ENCODE data around the gene SPATS1. TPM values are rescaled to one million over a fixed set of nuclear protein-coding genes. Genes with fewer than 3 reads are reported as not detected.
A peak's percentile ranks its signal among the peaks of the same experiment; 100 is the strongest.

The SPATS1 gene
- total and polyA plus RNA-seq, 2 of the 13 experiments (the other 11 are each of a cell fraction or from before 2014, with no cell fraction given): not detected

GRCh38 chr6:44312901-44313788, 29.3 kb upstream of the SPATS1 start, which contains the start of gene AARS2 (continued):
- TF ChIP-seq ZNF318 (CRISPR knock-in tag; IDR thresholded peaks at IDR 0.05): no peak
- TF ChIP-seq ZFP90 (CRISPR knock-in tag; IDR thresholded peaks at IDR 0.05; ENCODE audit: borderline replicate concordance): peak; percentile 99
- peak; percentile 96 for TF ChIP-seq CBX5 (CRISPR knock-in tag; IDR thresholded peaks at IDR 0.05; ENCODE audit: borderline replicate concordance)
- 0 out of 2 replicates have a peak, but pooled peaks have one; percentile 16 for TF ChIP-seq NFE2 (CRISPR knock-in tag; IDR thresholded peaks at IDR 0.05)
- no peak for TF ChIP-seq ARNT (IDR thresholded peaks at IDR 0.05)
- TF ChIP-seq ZBTB2 (CRISPR knock-in tag; IDR thresholded peaks at IDR 0.05; ENCODE audit: low read depth): peak; percentile 86
- TF ChIP-seq ADNP (CRISPR knock-in tag; IDR thresholded peaks at IDR 0.05): peak; percentile 95
- no peak; the same call in 1 of the 2 replicates for TF ChIP-seq ZNF296 (CRISPR knock-in tag; conservative IDR thresholded peaks at IDR 0.05)
- TF ChIP-seq EZH2 (conservative IDR thresholded peaks at IDR 0.05; ENCODE audit: low read depth, low read length): no peak
- peak; percentile 96 for TF ChIP-seq MAF1 (CRISPR knock-in tag; IDR thresholded peaks at IDR 0.05; ENCODE audit: borderline replicate concordance)
- peak; percentile 99 for TF ChIP-seq TOE1 (CRISPR knock-in tag; IDR thresholded peaks at IDR 0.05)
- no peak; the same call in 1 of the 2 replicates for TF ChIP-seq NFE2L1 (CRISPR knock-in tag; IDR thresholded peaks at IDR 0.05; ENCODE audit: borderline replicate concordance)
- TF ChIP-seq ZNF788 (CRISPR knock-in tag; IDR thresholded peaks at IDR 0.05; ENCODE audit: borderline replicate concordance): peak; percentile 97
- peak; percentile 29; the same call in 1 of the 2 replicates for TF ChIP-seq ZNF552 (CRISPR knock-in tag; IDR thresholded peaks at IDR 0.05; ENCODE audit: borderline replicate concordance)
- TF ChIP-seq ZNF362 (CRISPR knock-in tag; IDR thresholded peaks at IDR 0.05; ENCODE audit: borderline replicate concordance): peak; percentile 50; the same call in 1 of the 2 replicates
- peak; percentile 99 for TF ChIP-seq ZNF350 (CRISPR knock-in tag; IDR thresholded peaks at IDR 0.05; ENCODE audit: borderline replicate concordance, low read depth)

Data from HepG2 (cell line).